Psoas muscle (tissue), 8 donors: ENCODE data around the gene ARSB. TPM values are rescaled to one million over a fixed set of nuclear protein-coding genes. Genes with fewer than 3 reads are reported as not detected.

Experiments used
- ATAC-seq, 4 donors: fragments of 200-7000 bp; cut with Tn5 transposase; one replicate each; pipeline ENCODE4 v1.9.1; 2020; ENCODE audit warnings: moderate library complexity in 3 of 4, mild to moderate bottlenecking in 2 of 4
- DNase-seq, 2 donors: peaks; one replicate each; pipeline ENCODE4 v3.0.0-alpha.2; 2020
- H3K27ac ChIP-seq: fragments of 200-600 bp; one replicate; pipeline ENCODE4 v1.8.0; 2022
- H3K27me3 ChIP-seq, 3 donors: fragments of 200-600 bp in 1 of 3; one replicate each; pipeline versions ENCODE4 v1.6.1 to v1.8.0; 2013 to 2022; ENCODE audit warnings: low read length in 2 of 3, mild to moderate bottlenecking in 2 of 3, moderate library complexity in 1 of 3; ENCODE audit not compliant: insufficient read depth in 3 of 3
- H3K36me3 ChIP-seq, 2 donors: fragments of 200-600 bp in 1 of 2; one replicate each; pipeline versions ENCODE4 v1.6.1 to v1.8.0; 2013 to 2022; ENCODE audit warnings: low read depth in 1 of 2, mild to moderate bottlenecking in 1 of 2, moderate library complexity in 1 of 2; ENCODE audit not compliant: insufficient read depth in 1 of 2
- H3K4me1 ChIP-seq: fragments of 200-600 bp; one replicate; pipeline ENCODE4 v1.8.0; 2022
- H3K4me3 ChIP-seq: fragments of 200-600 bp; one replicate; pipeline ENCODE4 v1.8.0; 2022; ENCODE audit warnings: mild to moderate bottlenecking
- H3K9me3 ChIP-seq: fragments of 200-600 bp; one replicate; pipeline ENCODE4 v1.8.0; 2022
- WGBS, 3 donors: extraction: QIAGEN DNeasy Blood & Tissue Kit; methylation state at CpG; one replicate each; pipeline versions ENCODE4 v1.1.6 to v1.1.7; 2013; 5-methylcytosine and 5-hydroxymethylcytosine counted together
- intact Hi-C, 2 donors: fragments of 100-400 bp; cut with DNase I; formaldehyde crosslinking; loops; one replicate each; pipeline versions ENCODE4 v1.11.0 to v1.14.2; 2022
- polyA plus RNA-seq, 3 donors: library from polyadenylated mRNA; stranded (reverse); fragments of 200-250 nt; gene quantifications; one replicate each; pipeline ENCODE4 v1.2.3, GENCODE V29; 2013
- total RNA-seq, 4 donors: library from RNA; stranded (reverse); fragmentation: NEBNext Ultra II Directional in 2 of 4; extraction: Animal tissue kit (Norgen Biotek cat#: 25700) in 2 of 4; gene quantifications; one replicate each; pipeline versions ENCODE4 v1.2.1 to v1.2.4, GENCODE V29; 2021 to 2023
- TF ChIP-seq, protein P1 (sequence below): fragments of 200-600 bp; IDR thresholded peaks from one replicate; pipeline ENCODE4 v1.8.0; 2022; ENCODE audit warnings: antibody characterized with exemption
- donor health status: healthy with polysubstance abuse.
- donor health status: DM: no; HTN: no; CAD: no; lungs with moderate emphysema.
- donor health status: Bipolar disorder and iron deficiency.
- donor health status: healthy.
- donor health status: DM: yes; HTN: yes; CAD: no.
- donor health status: DM: no; HTN: no; CAD: no.
- donor health status: DM: no; HTN: no; CAD: no.
- donor health status: DM: yes; HTN: yes; CAD: no.

ARSB gene
- total and polyA plus RNA-seq, 7 donors: 1.3 to 6.5 (median 3.6) TPM

- no peak for ATAC-seq
Measured at GRCh38 chr5:78755822-78756429, 229.2 kb downstream of the ARSB start.

GRCh38 chr5:78754655-78755054 is 230.5 kb downstream of the ARSB start:
- H3K27ac ChIP-seq: no peak overlapping the region
- 45 to 49% (median 48%) methylated on average over 2 of the region's 2 CpGs for WGBS, 3 donors
- intact Hi-C loops: no loop called here
- no peaks in the 10 kb centered on the region for H3K27me3 ChIP-seq
- TF ChIP-seq, protein P1, sequence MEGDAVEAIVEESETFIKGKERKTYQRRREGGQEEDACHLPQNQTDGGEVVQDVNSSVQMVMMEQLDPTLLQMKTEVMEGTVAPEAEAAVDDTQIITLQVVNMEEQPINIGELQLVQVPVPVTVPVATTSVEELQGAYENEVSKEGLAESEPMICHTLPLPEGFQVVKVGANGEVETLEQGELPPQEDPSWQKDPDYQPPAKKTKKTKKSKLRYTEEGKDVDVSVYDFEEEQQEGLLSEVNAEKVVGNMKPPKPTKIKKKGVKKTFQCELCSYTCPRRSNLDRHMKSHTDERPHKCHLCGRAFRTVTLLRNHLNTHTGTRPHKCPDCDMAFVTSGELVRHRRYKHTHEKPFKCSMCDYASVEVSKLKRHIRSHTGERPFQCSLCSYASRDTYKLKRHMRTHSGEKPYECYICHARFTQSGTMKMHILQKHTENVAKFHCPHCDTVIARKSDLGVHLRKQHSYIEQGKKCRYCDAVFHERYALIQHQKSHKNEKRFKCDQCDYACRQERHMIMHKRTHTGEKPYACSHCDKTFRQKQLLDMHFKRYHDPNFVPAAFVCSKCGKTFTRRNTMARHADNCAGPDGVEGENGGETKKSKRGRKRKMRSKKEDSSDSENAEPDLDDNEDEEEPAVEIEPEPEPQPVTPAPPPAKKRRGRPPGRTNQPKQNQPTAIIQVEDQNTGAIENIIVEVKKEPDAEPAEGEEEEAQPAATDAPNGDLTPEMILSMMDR: no peak
- no peak overlapping the region for H3K4me3 ChIP-seq
- DNase-seq: no peak
- no peaks in the 10 kb centered on the region for H3K4me1 ChIP-seq
- no peaks in the 10 kb centered on the region for H3K36me3 ChIP-seq
- ATAC-seq: no peak
- no peaks in the 10 kb centered on the region for H3K9me3 ChIP-seq

More at GRCh38 chr5:78755822-78756429, 229.2 kb downstream of the ARSB start:
- Histone ChIP-seq H3K4me1 (no peaks in the 10 kb centered on the region), H3K9me3 (no peaks in the 10 kb centered on the region), H3K27ac (no peak overlapping the region), H3K36me3 (no peaks in the 10 kb centered on the region), H3K4me3 (no peak overlapping the region), H3K27me3 (no peaks in the 10 kb centered on the region)
- intact Hi-C loops: no loop called here
- WGBS, 3 donors: 63 to 68% (median 66%) methylated on average over 2 of the region's 2 CpGs
- TF ChIP-seq, protein P1: no peak
- no peak for DNase-seq

- Histone ChIP-seq H3K4me1 (no peaks in the 10 kb centered on the region), H3K4me3 (no peak overlapping the region), H3K27ac (no peak overlapping the region), H3K9me3 (no peaks in the 10 kb centered on the region), H3K27me3 (no peaks in the 10 kb centered on the region), H3K36me3 (no peaks in the 10 kb centered on the region)
- DNase-seq: no peak
- intact Hi-C loops: no loop called here
- TF ChIP-seq, protein P1: no peak
- ATAC-seq: no peak
- WGBS, 3 donors: 88 to 92% (median 90%) methylated on average over 4 of the region's 4 CpGs
Measured at GRCh38 chr5:78753093-78753531, 232.0 kb downstream of the ARSB start.

GRCh38 chr5:78751872-78752271 is 233.2 kb downstream of the ARSB start:
- no peak overlapping the region for H3K4me3 ChIP-seq
- H3K9me3 ChIP-seq: no peaks in the 10 kb centered on the region
- H3K4me1 ChIP-seq: no peaks in the 10 kb centered on the region
- H3K27ac ChIP-seq: no peak overlapping the region
- ATAC-seq: no peak
- H3K27me3 ChIP-seq: no peaks in the 10 kb centered on the region
- no peak for DNase-seq
- no peaks in the 10 kb centered on the region for H3K36me3 ChIP-seq
- WGBS, 3 donors: 76 to 89% (median 85%) methylated on average over 1 of the region's 1 CpG
- TF ChIP-seq, protein P1: no peak
- intact Hi-C loops: no loop called here

GRCh38 chr5:78750281-78750680 is 234.8 kb downstream of the ARSB start:
- TF ChIP-seq, protein P1: no peak
- Histone ChIP-seq H3K9me3 (no peaks in the 10 kb centered on the region), H3K27me3 (peaks cover 0 to 4% (median 0%) of the 10 kb centered on the region in 3 donors), H3K36me3 (no peaks in the 10 kb centered on the region), H3K4me3 (no peak overlapping the region), H3K4me1 (no peaks in the 10 kb centered on the region), H3K27ac (no peak overlapping the region)
- WGBS, 3 donors: 47 to 50% (median 47%) methylated on average over 2 of the region's 2 CpGs
- intact Hi-C loops: no loop called here
- DNase-seq: no peak
- ATAC-seq: no peak
